K562 (cell line): ENCODE results near the gene TCF4. TPM values are rescaled to one million over a fixed set of nuclear protein-coding genes. Genes with fewer than 3 reads are reported as not detected.

Experiments
- CUX1 ChIP-seq: fragments of 200-800 bp; sonication (Bioruptor generic); IDR thresholded peaks from 2 replicates; pipeline ENCODE4 v1.6.1; 2016; ENCODE audit warnings: missing genetic modification characterization, missing compliant biosample characterization
- NEUROD1 ChIP-seq: fragments of 150-350 bp; IDR thresholded peaks from 2 replicates; pipeline ENCODE4 v1.6.1; 2014; ENCODE audit warnings: borderline replicate concordance, low read length, low read depth; ENCODE audit not compliant: partially characterized antibody
- NONO ChIP-seq, 2 experiments: fragments of 200-400 bp in 1 of 2; fragments of 450-650 bp in 1 of 2; formaldehyde crosslinking in 1 of 2; IDR thresholded peaks; 2 replicates each; pipeline ENCODE4 v1.6.1; 2017; ENCODE audit warnings: low read depth in 2 of 2, mild to moderate bottlenecking in 2 of 2, moderate library complexity in 2 of 2, low read length in 1 of 2
- polyA plus RNA-seq, 8 experiments: library from polyadenylated mRNA; depleted of rRNA in 4 of 8; stranded (reverse) in 5 of 8; unstranded in 3 of 8; fragments of >200 nt; fragmentation: Nextera tagmentation in 2 of 8; fragmentation: Illumina TruSeq in 1 of 8; extraction: Ambion mirVana in 2 of 8; extraction: Trizol in 1 of 8; gene quantifications; 2 replicates each; pipeline versions ENCODE4 v1.2.1 to v1.2.3, GENCODE V29; 2011 to 2014; ENCODE audit warnings: inconsistent platforms in 1 of 8, missing spikeins in 1 of 8
- total RNA-seq, 7 experiments: library from RNA; depleted of rRNA in 6 of 7; stranded (reverse); fragments of >200 nt in 6 of 7; fragmentation: Illumina TruSeq in 2 of 7; extraction: Trizol in 2 of 7; gene quantifications; 2 replicates each; pipeline versions ENCODE4 v1.2.1 to v1.2.3, GENCODE V29; 2011 to 2021; ENCODE audit warnings: low replicate concordance in 1 of 7
- TF ChIP-seq, protein P1 (sequence below): fragments of 450-650 bp; IDR thresholded peaks from 2 replicates; pipeline ENCODE4 v1.6.1; 2016

TCF4 gene
- total and polyA plus RNA-seq, 9 of the 15 experiments (the other 6 are each of a cell fraction or from before 2014, with no cell fraction given): 4.8 to 24.7 (median 15.2) TPM

- TF ChIP-seq CUX1 (CRISPR knock-in tag): no peak
- TF ChIP-seq NEUROD1: no peak
- TF ChIP-seq NONO (IDR thresholded peaks at IDR 0.05; ENCODE audit: low read depth in 2 of 2, low read length in 1 of 2): no peak
- TF ChIP-seq, protein P1, sequence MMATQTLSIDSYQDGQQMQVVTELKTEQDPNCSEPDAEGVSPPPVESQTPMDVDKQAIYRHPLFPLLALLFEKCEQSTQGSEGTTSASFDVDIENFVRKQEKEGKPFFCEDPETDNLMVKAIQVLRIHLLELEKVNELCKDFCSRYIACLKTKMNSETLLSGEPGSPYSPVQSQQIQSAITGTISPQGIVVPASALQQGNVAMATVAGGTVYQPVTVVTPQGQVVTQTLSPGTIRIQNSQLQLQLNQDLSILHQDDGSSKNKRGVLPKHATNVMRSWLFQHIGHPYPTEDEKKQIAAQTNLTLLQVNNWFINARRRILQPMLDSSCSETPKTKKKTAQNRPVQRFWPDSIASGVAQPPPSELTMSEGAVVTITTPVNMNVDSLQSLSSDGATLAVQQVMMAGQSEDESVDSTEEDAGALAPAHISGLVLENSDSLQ: no peak
Measured at GRCh38 chr18:55346961-55347740, 240.8 kb downstream of the TCF4 start (continued).
